GM13977 (cell line): ENCODE results near the gene DNAH10.
"Not testable (repeated sequence)": the region's sequence is repeated elsewhere in the genome, so short reads cannot be mapped to it uniquely, and the experiment has no call there.

ENCODE experiments used
- DNase-seq: peaks from one replicate; pipeline ENCODE4 v3.0.0; 2012; ENCODE audit warnings: low spot score
- CTCF ChIP-seq: IDR thresholded peaks from 2 replicates; pipeline ENCODE4 v1.5.1; 2012; ENCODE audit warnings: mild to moderate bottlenecking, control low read depth; ENCODE audit not compliant: insufficient read depth; ENCODE audit errors: extremely low read depth, missing control alignments
- in situ Hi-C: fragments of 300-500 bp; cut with MboI; formaldehyde crosslinking; loops from one replicate; pipeline ENCODE4 v1.12.0; 2022; ENCODE audit warnings: low sequenced_read_pairs, low pct_unique_long_range_greater_than_20kb, mixed read lengths, inconsistent platforms; ENCODE audit not compliant: unreplicated experiment

DNAH10 gene

GRCh38 chr12:123782997-123783792 is 21.1 kb downstream of the DNAH10 start:
- in situ Hi-C loops = no loop called here
- no peak for DNase-seq
- no peak for TF ChIP-seq CTCF

GRCh38 chr12:123787466-123787865 is 25.4 kb downstream of the DNAH10 start:
- no peak for TF ChIP-seq CTCF
- DNase-seq = no peak
- in situ Hi-C loops = no loop called here

GRCh38 chr12:123788541-123788940 is 26.4 kb downstream of the DNAH10 start:
- in situ Hi-C loops = no loop called here
- no peak for TF ChIP-seq CTCF
- DNase-seq = no peak

- in situ Hi-C loops, DNase-seq: not testable (repeated sequence)
Measured at GRCh38 chr12:123789422-123789821, 27.3 kb downstream of the DNAH10 start.

- no peak for DNase-seq
- no peak for TF ChIP-seq CTCF
- in situ Hi-C loops = no loop called here
Measured at GRCh38 chr12:123790905-123791467, 28.9 kb downstream of the DNAH10 start.

GRCh38 chr12:123794027-123794426 is 31.9 kb downstream of the DNAH10 start:
- DNase-seq = no peak
- no peak for TF ChIP-seq CTCF
- in situ Hi-C loops = no loop called here

- in situ Hi-C loops = no loop called here
- DNase-seq = no peak
- no peak for TF ChIP-seq CTCF
Measured at GRCh38 chr12:123798518-123798917, 36.4 kb downstream of the DNAH10 start.
